Neural crest cell (in vitro differentiated cells): ENCODE results near the gene DDX39A. TPM values are rescaled to one million over a fixed set of nuclear protein-coding genes. Genes with fewer than 3 reads are reported as not detected.
"Not testable (repeated sequence)": the region's sequence is repeated elsewhere in the genome, so short reads cannot be mapped to it uniquely, and the experiment has no call there.

ENCODE experiments used
- DNase-seq: peaks from one replicate; pipeline ENCODE4 v3.0.0; 2021; ENCODE audit warnings: low read depth, mixed read lengths, low spot score
- H3K27ac Mint-ChIP-seq: one replicate; pipeline ENCODE4 v1.8.0; 2021; ENCODE audit warnings: mild to moderate bottlenecking, mixed read lengths; ENCODE audit not compliant: unreplicated experiment
- H3K27me3 Mint-ChIP-seq: 2 replicates; pipeline ENCODE4 v1.8.0; 2021; ENCODE audit warnings: low read depth, mild to moderate bottlenecking, mixed read lengths
- H3K36me3 Mint-ChIP-seq: 2 replicates; pipeline ENCODE4 v1.8.0; 2021; ENCODE audit warnings: low read depth, mild to moderate bottlenecking, mixed read lengths
- H3K4me1 Mint-ChIP-seq: 2 replicates; pipeline ENCODE4 v1.8.0; 2021; ENCODE audit warnings: mixed read lengths
- H3K4me3 Mint-ChIP-seq: one replicate; pipeline ENCODE4 v1.8.0; 2021; ENCODE audit warnings: mild to moderate bottlenecking, mixed read lengths
- H3K9me3 Mint-ChIP-seq: 2 replicates; pipeline ENCODE4 v1.8.0; 2021; ENCODE audit warnings: mixed read lengths
- long read RNA-seq: library from polyadenylated mRNA; unstranded; transcript quantifications from one replicate; pipeline ENCODE4 v2.0.0, GENCODE V29; 2020
- total RNA-seq: library from RNA; stranded (reverse); gene quantifications from 2 replicates; pipeline ENCODE4 v1.2.1, GENCODE V29; 2021
- TF ChIP-seq, protein P1 (sequence below): fragments of 200-600 bp; sonication (generic); conservative IDR thresholded peaks from 2 replicates; pipeline ENCODE4 v1.5.0; 2021; ENCODE audit warnings: antibody characterized with exemption, mild to moderate bottlenecking

The DDX39A gene
- total RNA-seq: 131 and 132 TPM in 2 replicates
- long read RNA-seq, transcript DDX39A-201 (11 exons, 1,471 nt): major isoform, 363 of 442 reads
- long read RNA-seq, partial matches to known transcripts: 19 of 442 reads
- long read RNA-seq, other reads (novel, unspliced or antisense): 56 of 442 reads

DNA sequence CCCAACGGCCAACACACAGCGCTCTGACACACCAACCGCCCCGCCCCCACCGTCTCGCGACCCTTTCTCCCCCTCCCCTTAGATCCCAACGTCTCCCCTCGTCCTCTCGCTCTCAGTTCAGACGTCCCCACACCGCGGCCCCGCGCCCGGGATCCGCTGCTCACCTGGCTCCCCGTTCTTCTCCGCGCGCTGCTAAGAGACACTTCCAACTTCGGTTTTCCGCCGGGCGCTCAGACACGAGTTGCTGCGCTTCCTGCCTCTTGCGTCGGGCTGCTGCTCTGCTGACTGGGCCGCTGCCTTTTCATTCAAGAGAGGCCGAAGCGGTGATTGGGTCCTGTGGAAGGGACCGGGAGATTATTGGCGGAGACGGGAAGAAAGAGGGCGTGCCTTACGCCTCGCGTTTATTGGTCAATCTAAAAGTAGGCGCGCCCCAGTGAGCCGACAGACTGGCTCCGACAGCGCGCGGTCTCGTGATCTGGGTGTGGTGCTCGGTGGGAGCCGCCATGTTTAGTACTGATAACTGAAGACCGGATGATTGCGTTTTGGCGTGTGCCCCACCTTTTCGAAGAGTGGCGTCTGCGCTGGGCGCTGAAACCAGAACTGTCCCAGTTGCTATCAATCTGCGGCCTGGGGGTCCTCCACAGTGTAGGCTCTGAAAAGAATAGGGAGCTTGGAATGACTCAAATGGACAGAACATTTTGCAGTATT lies at the start of gene DDX39A:
Gene DDX39A (minus strand): TSS at position 236 of the 708 bp plus-strand sequence. CDS start 6,121 bp downstream, outside the sequence.
- Mint-ChIP-seq H3K27ac (peak within 1 kb of the TSS; percentile 72), H3K27me3 (peaks cover 2% of the 10 kb centered on the region), H3K4me3 (peak within 1 kb of the TSS; percentile 95), H3K36me3 (peaks cover 8% of the 10 kb centered on the region), H3K4me1 (peaks cover 41% of the 10 kb centered on the region), H3K9me3 (no peaks in the 10 kb centered on the region)
- peak; percentile 88 for DNase-seq
- TF ChIP-seq, protein P1, sequence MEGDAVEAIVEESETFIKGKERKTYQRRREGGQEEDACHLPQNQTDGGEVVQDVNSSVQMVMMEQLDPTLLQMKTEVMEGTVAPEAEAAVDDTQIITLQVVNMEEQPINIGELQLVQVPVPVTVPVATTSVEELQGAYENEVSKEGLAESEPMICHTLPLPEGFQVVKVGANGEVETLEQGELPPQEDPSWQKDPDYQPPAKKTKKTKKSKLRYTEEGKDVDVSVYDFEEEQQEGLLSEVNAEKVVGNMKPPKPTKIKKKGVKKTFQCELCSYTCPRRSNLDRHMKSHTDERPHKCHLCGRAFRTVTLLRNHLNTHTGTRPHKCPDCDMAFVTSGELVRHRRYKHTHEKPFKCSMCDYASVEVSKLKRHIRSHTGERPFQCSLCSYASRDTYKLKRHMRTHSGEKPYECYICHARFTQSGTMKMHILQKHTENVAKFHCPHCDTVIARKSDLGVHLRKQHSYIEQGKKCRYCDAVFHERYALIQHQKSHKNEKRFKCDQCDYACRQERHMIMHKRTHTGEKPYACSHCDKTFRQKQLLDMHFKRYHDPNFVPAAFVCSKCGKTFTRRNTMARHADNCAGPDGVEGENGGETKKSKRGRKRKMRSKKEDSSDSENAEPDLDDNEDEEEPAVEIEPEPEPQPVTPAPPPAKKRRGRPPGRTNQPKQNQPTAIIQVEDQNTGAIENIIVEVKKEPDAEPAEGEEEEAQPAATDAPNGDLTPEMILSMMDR: no peak

DNA sequence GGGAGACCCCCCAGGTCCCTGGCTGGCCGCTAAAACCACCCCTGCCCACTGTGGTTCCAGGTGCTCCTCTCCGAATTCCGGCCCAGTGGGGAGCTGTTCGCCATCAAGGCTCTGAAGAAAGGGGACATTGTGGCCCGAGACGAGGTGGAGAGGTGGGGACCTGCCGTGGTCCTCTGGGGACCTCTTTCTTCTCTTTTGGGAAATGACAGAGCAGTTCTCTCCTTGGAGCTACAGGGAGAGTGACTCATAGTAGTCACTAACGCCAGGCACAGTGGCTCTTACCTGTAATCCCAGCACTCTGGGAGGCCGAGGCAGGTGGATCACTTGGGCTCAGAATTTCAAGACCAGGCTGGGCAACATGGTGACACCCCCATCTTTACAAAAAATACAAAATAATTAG lies 48.7 kb upstream of the DDX39A start:
- Mint-ChIP-seq H3K36me3 (peaks cover 4% of the 10 kb centered on the region), H3K4me3 (no peak overlapping the region), H3K9me3 (no peaks in the 10 kb centered on the region), H3K27ac (no peak overlapping the region), H3K4me1 (no peaks in the 10 kb centered on the region), H3K27me3 (peaks cover under 1% of the 10 kb centered on the region)
- TF ChIP-seq, protein P1: no peak
- no peak for DNase-seq

DNA sequence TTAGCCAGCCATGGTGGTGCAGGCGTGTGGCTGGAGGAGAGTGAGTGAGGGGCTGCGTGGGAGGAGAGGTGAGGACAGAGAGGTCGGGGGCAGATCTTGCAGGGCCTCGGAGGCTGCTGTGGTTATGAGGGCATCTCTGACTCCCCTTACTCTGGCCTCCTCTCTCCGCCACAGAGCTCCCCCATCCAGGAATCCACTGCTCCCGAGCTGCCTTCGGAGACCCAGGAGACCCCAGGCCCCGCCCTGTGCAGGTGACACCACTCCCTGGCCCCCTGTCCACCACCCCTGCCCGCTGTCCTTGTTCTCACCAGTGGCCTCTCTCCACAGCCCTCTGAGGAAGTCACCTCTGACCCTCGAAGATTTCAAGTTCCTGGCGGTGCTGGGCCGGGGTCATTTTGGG lies 48.2 kb upstream of the DDX39A start:
- DNase-seq: no peak
- H3K9me3 Mint-ChIP-seq: no peaks in the 10 kb centered on the region
- H3K4me3 Mint-ChIP-seq: no peak overlapping the region
- peaks cover 4% of the 10 kb centered on the region for H3K36me3 Mint-ChIP-seq
- no peaks in the 10 kb centered on the region for H3K27me3 Mint-ChIP-seq
- H3K4me1 Mint-ChIP-seq: no peaks in the 10 kb centered on the region
- TF ChIP-seq, protein P1: no peak
- no peak overlapping the region for H3K27ac Mint-ChIP-seq

DNA sequence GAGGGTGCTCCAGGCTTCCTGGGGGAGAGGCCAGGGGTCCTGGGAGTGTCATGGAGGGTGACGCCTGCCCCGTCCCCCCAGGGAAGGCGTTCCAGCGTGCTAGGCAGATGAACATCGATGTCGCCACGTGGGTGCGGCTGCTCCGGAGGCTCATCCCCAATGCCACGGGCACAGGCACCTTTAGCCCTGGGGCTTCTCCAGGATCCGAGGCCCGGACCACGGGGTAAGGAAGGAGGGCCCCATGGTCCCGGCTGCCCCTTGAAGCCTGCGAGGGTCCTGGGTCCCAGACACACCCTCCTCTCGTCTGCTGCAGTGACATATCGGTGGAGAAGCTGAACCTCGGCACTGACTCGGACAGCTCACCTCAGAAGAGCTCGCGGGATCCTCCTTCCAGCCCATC lies 44.6 kb upstream of the DDX39A start:
- no peaks in the 10 kb centered on the region for H3K4me1 Mint-ChIP-seq
- no peak overlapping the region for H3K4me3 Mint-ChIP-seq
- DNase-seq: no peak
- TF ChIP-seq, protein P1: no peak
- no peaks in the 10 kb centered on the region for H3K9me3 Mint-ChIP-seq
- peaks cover 4% of the 10 kb centered on the region for H3K36me3 Mint-ChIP-seq
- H3K27ac Mint-ChIP-seq: no peak overlapping the region
- H3K27me3 Mint-ChIP-seq: no peaks in the 10 kb centered on the region

DNA sequence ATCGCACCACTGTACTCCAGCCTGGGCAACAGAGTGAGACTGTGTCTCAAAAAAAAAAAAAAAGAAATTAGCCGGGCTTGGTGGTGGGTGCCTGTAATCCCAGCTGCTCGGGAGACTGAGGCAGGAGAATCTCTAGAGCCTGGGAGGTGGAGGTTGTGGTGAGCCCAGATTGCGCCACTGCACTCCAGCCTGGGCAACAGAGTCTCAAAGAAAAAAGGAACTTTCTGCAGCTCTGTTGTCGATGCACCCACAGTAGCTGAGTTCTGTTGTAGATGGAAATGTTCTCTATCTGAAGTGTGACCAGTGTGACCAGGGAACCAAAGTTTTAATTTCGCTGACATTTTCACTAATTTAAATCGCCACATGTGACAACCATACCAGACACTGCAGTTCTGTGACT lies 43.3 kb upstream of the DDX39A start:
- H3K9me3 Mint-ChIP-seq, H3K4me3 Mint-ChIP-seq, H3K27me3 Mint-ChIP-seq, H3K36me3 Mint-ChIP-seq, DNase-seq, H3K4me1 Mint-ChIP-seq, H3K27ac Mint-ChIP-seq: not testable (repeated sequence)

DNA sequence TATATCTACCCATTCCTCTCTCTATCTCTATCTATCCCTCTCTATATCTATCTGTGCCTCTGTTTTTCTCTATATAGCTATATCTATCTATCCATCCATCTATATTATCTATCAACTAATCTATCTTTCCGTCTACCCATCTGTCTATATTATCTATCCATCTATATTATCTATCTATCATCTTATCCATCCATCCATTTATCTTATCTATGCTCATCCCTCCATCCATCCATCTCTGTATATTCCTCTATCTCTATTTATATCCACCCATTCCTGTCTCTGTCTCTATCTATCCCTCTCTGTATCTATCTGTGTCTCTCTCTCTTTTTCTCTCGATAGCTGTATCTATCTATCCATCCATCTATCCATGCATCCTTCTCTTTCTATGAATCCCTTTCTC lies 41.8 kb upstream of the DDX39A start:
- no peaks in the 10 kb centered on the region for H3K4me1 Mint-ChIP-seq
- no peak for DNase-seq
- H3K9me3 Mint-ChIP-seq: no peaks in the 10 kb centered on the region
- peaks cover 5% of the 10 kb centered on the region for H3K36me3 Mint-ChIP-seq
- H3K27me3 Mint-ChIP-seq: no peaks in the 10 kb centered on the region
- TF ChIP-seq, protein P1: no peak
- no peak overlapping the region for H3K27ac Mint-ChIP-seq
- H3K4me3 Mint-ChIP-seq: no peak overlapping the region
